Measurements from ENCODE around the gene SERPIND1.

DNA sequence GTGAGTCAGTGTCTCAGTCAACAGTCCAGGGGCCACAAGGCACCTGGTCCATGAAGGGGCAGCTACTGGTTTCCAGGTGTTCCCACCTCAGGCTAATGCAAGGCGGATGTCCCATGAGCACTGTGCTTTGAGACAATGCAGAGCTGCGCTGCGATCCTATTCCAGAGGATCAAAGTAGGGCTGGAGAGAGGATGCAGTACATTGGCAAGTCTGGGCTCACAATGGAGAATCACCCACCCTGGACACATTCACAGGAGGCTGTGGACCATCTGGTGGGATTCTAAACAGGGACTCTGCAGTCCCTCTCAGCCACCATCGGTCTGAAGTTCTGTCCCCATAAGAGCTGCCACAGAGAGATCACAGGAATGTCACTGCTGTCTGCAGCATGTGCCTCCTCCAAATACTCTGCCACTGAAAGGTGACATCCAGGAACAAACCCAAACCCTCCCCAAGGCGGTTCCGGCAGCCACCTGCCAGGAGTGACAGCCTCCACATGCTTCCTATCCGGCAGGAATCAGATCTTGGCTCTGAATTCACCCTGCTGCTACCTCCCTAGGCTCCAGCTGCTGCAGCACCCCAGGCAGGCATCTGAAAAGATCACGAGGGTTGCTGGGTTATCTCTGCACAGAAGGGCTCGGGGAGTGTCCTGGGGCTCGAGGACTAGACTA, 45.3 kb upstream of the SERPIND1 start:
- TF ChIP-seq, protein P1, sequence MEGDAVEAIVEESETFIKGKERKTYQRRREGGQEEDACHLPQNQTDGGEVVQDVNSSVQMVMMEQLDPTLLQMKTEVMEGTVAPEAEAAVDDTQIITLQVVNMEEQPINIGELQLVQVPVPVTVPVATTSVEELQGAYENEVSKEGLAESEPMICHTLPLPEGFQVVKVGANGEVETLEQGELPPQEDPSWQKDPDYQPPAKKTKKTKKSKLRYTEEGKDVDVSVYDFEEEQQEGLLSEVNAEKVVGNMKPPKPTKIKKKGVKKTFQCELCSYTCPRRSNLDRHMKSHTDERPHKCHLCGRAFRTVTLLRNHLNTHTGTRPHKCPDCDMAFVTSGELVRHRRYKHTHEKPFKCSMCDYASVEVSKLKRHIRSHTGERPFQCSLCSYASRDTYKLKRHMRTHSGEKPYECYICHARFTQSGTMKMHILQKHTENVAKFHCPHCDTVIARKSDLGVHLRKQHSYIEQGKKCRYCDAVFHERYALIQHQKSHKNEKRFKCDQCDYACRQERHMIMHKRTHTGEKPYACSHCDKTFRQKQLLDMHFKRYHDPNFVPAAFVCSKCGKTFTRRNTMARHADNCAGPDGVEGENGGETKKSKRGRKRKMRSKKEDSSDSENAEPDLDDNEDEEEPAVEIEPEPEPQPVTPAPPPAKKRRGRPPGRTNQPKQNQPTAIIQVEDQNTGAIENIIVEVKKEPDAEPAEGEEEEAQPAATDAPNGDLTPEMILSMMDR (IDR thresholded peaks at IDR 0.05) = no peak
- no peak for TF ChIP-seq POLR2A (IDR thresholded peaks at IDR 0.05; ENCODE audit: low read depth)
- TF ChIP-seq POLR2AphosphoS5 (IDR thresholded peaks at IDR 0.05) = no peak

Measured in esophagus muscularis mucosa (tissue), 3 donors.